Activated gamma-delta T cell treated with anti-CD3 and anti-CD28 coated beads, Interleukin-2, amount 50 U/mL, for 16 hours (primary cell): ENCODE measurements around the gene SYF2.
"Not testable (repeated sequence)": the region's sequence is repeated elsewhere in the genome, so short reads cannot be mapped to it uniquely, and the experiment has no call there.

Experiments
- DNase-seq: peaks from one replicate; pipeline ENCODE4 v3.0.0-alpha.2; 2020; ENCODE audit warnings: low read depth

Gene SYF2

DNA sequence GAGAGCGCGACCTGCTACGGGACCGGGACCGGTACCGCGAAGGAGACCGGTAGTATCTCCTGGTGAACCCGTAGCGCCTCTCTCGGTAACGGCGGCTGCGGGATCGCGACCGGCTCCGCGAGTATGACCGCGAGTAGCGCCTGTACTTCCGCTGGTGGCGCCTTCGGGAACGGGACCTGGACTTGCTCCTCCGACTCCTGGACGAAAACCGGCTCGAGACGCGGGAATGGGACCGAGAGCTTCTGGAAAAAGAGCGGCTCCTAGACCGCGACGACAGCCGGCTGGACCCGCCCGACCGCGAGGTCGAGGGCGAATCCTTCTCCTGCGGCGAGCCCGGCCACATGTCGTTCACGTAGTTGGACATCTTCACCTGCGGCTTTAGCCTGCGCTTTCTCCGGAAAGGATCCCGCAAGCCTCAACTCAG is 14.3 kb upstream of the SYF2 start:
- DNase-seq = peak; percentile 17

DNA sequence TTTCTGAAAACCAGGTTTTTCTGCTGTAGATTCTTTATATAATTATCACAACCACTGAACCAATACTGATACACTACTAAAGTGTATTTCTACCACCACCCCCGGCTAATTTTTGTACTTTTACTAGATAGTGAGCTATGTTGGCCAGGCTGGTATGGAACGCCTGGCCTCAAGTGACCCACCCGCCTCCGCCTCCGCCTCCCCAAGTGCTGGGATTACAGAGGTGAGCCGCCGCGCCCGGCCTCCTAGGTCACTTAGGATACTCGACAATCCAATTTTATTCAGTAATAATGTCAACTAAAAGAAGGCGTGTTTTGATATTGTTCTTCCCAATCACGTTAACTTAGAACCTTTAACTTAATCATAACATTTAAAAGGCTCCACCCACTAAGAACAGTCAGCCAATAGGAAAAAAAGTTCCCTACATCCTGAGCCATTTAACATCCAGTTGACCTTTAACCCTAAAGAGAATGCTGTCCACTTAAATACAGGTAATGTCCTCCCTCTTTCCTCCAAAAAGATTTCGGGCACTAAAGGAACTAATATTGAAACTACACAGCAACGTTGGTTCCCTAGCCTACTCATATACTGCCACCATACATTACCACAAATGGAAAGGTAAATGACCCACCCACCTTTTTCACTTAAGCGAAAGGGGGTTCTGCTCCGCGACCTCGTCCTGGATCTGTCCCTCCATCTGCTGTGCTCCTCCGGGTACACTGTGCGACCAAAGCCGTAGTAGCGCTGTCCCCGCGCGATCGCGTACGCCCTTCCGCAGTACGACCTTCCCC is 13.7 kb upstream of the SYF2 start:
- no peak for DNase-seq

DNA sequence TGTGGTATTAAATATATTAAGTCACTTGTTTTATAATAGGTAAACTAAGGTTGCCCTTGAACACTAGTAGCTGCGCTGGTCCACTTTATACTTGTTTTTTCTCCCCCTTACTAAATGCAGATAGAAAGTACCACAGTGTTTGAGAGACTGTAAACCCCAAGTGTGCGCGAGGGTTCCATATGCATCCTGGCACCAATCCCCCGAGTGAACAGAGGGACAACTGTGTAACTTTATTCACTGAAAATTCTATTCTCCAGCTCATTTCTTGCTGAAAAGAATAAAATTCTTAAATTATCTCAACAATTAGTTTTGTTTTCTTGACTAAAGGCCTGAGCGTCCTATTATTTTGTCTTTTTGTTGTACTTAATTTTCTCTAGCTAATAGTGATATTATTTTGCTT is 13.1 kb upstream of the SYF2 start:
- DNase-seq = no peak

GRCh38 chr1:25243907-25244306 is 11.6 kb upstream of the SYF2 start:
- no peak for DNase-seq

- peak; percentile 75 for DNase-seq
Measured at GRCh38 chr1:25239681-25240541, 7.6 kb upstream of the SYF2 start.

DNA sequence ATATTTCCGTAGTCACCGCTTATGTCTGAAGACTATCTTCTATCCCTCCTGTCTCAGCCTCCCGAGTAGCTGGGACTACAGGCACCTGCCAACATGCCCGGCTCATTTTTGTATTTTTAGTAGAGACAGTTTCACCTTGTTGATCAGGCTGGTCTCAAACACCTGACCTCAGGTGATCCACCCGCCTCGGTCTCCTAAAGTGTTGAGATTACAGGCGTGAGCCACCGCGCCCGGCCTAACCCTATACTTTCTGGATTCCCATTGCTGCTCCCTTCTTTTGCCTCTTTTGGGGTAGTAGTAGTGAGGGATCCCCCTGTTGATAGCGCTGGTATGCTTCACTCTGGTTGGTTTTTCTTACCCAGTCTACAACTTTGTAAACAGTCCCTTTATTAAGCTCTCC is 5.7 kb upstream of the SYF2 start:
- no peak for DNase-seq

- DNase-seq = not testable (repeated sequence)
Measured at GRCh38 chr1:25236261-25236660, 4.0 kb upstream of the SYF2 start.

- not testable (repeated sequence) for DNase-seq
Measured at GRCh38 chr1:25235411-25235810, 3.1 kb upstream of the SYF2 start.

- DNase-seq = peak; percentile 22
Measured at GRCh38 chr1:25232866-25233784, 823 bp upstream of the SYF2 start.

GRCh38 chr1:25223471-25223870 is 8.8 kb downstream of the SYF2 start:
- DNase-seq = no peak

GRCh38 chr1:25222606-25223005 is 9.7 kb downstream of the SYF2 start:
- DNase-seq = no peak

- DNase-seq = no peak
Measured at GRCh38 chr1:25220666-25221065, 11.6 kb downstream of the SYF2 start.

DNA sequence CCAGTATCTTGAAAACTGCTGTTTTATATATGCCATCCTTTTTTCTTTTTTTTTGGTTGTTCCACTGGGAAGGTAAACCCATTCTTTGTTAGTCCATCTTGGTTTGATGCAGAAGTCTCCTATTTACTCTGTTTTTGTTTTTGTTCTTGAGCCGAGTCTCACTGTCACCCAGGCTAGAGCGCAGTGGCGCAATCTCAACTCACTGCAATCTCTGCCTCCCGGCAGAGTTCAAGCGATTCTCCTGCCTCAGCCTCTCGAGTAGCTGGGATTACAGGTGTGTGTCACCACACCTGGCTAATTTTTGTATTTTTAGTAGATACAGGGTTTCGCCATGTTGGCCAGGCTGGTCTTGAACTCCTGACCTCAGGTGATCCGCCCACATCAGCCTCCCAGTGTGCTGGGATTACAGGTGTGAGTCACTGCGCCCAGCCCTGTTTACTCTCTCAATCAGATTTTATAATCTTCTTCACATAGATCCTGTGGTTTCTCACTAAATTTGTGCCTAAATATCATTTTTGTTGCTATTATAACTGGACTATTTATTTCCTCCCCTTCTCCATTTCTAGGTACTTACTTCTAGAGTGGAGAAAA is 12.5 kb downstream of the SYF2 start:
- DNase-seq = no peak

DNA sequence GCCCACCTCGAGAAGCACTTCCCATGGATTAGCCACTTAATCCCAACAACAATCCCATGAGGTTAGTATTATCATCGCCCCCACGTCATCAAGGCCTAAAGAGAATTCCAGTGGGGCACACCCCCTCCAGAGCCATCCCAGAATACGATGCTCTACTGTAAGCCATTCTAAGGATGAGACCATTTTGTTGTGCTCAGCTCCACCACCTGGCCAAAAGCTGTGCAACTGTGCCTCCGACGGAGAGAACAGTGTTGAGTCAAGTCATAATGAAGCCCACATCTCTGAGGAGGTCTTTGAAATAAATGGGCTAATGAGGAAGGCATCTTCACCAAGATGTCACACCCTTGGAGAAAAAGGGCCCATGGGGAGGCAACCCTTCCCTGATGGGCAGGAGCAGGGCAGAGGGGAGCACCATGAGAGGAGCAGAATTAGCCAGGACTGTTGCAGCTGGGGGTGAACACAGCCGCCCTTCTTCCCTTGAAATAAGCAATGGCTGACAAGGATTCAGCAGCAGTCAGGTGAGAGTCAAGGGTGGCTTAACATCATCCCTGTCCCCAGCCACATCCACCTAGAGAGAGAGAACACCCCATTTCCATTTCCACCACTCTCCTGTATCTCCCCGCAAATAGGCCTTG is 14.6 kb downstream of the SYF2 start:
- DNase-seq = no peak

- no peak for DNase-seq
Measured at GRCh38 chr1:25217015-25217414, 15.3 kb downstream of the SYF2 start.

DNA sequence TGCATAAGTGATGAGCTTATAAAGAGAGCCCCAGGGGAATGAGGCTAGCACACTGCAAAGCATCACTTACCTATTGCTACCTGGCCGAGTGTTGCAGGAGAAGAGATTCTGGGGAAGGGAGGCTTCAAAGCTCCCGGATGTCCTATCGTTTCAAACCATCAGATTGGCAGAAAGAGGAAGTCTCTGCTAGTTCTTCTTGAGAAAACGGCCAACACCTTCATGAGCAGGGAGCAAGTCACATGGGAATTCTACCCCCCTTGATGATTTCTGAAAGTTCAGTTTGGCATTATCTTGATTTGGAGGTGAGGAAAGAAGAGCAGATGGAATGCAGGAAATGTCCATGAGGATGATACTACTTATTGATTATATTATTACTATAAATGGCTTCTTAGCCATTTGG is 16.2 kb downstream of the SYF2 start:
- no peak for DNase-seq

GRCh38 chr1:25212725-25213124 is 19.6 kb downstream of the SYF2 start:
- no peak for DNase-seq

DNA sequence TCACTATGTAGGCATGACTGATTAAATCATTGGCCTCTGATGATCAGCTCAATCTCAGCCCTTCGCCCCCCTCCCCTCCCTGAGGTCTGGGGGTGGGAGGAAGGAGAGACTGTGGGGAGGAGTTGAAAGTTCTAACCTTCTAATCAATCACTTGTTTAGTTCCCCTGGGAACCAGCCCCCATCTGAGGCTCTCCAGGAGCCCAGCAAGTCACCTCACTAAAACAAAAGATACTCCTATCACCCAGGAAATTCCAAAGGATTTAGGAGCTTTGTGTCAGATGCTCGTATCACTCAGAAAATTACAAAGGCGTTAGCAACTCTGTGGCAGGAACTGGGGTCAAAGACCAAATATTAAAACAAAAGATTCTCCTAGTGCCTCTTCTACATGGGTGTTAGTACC is 21.6 kb downstream of the SYF2 start:
- DNase-seq = no peak

- DNase-seq = no peak
Measured at GRCh38 chr1:25209516-25209915, 22.8 kb downstream of the SYF2 start.

DNA sequence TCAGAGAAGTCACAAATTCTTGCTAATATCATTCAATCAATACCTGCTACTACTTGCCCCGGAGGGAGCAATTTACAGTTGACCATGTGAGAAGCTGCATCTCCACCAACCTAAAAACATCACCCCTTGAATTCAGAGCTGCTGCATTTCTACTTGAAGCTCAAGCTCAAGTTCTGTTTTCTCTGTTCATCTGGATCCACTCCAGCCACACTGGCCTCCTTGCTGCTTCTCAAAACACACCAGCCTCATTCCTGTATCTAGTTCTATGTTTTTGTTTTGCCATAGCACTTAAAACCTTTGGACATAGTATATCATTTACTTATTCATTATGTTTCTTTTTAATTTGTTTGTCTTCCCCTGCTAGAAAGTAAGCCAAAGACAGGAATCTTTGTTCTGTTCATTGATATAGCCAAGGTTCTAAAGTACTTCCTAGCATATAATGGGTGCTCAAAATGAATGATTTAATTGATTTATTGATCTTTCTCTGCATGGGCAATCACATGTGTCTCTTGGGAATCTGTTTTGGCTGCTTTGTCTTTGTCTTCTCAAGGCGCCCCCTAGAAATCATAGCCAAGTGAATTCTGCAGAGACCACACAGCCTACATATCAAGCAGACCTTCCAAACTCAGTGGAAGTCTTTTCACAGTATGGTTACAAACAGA is 23.6 kb downstream of the SYF2 start:
- DNase-seq = no peak

GRCh38 chr1:25208092-25208491 is 24.2 kb downstream of the SYF2 start:
- no peak for DNase-seq
